Measurements from ENCODE around the gene STK11.
A peak's percentile ranks its signal among the peaks of the same experiment; 100 is the strongest.

Gene STK11

DNA sequence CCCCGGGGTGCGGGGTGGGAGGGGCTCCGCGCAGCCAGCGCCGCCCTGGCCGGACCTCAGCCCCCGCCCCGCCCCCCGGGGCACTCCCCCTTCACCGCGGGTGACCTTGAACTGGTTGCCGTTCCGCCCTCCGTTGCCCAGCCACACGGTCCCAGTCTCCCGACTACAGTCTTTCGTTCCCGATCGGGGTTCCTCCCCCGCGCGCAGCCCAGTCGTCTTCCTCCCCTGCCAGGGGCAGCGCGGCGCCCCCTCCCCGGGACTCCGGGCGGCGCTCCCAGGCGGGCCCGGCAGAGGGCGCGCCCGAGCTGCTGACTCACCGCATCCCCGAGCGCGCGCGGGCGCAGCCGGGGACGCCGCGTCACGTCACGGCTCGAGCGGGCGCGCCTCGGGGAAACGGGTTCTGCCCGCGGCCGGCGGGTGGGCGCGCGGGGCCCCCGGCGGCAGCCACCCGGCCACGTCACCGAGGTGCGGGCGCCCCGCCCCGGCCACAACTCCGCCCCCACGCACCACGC, 43.3 kb downstream of the STK11 start:
- Histone ChIP-seq H3K4me3 (IDR thresholded peaks at IDR 0.05; ENCODE audit: insufficient read depth, low read depth, low read length) (no peak overlapping the region), H3K36me3 (ENCODE audit: insufficient read depth) (no peaks in the 10 kb centered on the region), H3K27me3 (ENCODE audit: insufficient read depth, low read depth) (no peaks in the 10 kb centered on the region), H3K4me2 (peak overlapping the region; percentile 29; the same call in 1 of the 2 replicates), H3K4me1 (ENCODE audit: low read depth, poor library complexity, severe bottlenecking) (peaks cover 21% of the 10 kb centered on the region), H3K79me2 (ENCODE audit: insufficient read depth, low read depth) (no peaks in the 10 kb centered on the region), H3K27ac (peak overlapping the region; percentile 91), H4K20me1 (ENCODE audit: insufficient read depth) (no peaks in the 10 kb centered on the region), H3K9ac (peak overlapping the region; percentile 87), H2AFZ (ENCODE audit: low read depth) (peak overlapping the region; percentile 47; the same call in 1 of the 2 replicates)
- TF ChIP-seq, protein P1, sequence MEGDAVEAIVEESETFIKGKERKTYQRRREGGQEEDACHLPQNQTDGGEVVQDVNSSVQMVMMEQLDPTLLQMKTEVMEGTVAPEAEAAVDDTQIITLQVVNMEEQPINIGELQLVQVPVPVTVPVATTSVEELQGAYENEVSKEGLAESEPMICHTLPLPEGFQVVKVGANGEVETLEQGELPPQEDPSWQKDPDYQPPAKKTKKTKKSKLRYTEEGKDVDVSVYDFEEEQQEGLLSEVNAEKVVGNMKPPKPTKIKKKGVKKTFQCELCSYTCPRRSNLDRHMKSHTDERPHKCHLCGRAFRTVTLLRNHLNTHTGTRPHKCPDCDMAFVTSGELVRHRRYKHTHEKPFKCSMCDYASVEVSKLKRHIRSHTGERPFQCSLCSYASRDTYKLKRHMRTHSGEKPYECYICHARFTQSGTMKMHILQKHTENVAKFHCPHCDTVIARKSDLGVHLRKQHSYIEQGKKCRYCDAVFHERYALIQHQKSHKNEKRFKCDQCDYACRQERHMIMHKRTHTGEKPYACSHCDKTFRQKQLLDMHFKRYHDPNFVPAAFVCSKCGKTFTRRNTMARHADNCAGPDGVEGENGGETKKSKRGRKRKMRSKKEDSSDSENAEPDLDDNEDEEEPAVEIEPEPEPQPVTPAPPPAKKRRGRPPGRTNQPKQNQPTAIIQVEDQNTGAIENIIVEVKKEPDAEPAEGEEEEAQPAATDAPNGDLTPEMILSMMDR (conservative IDR thresholded peaks at IDR 0.05; ENCODE audit: low read depth, low read length) = peak; percentile 76

DNA sequence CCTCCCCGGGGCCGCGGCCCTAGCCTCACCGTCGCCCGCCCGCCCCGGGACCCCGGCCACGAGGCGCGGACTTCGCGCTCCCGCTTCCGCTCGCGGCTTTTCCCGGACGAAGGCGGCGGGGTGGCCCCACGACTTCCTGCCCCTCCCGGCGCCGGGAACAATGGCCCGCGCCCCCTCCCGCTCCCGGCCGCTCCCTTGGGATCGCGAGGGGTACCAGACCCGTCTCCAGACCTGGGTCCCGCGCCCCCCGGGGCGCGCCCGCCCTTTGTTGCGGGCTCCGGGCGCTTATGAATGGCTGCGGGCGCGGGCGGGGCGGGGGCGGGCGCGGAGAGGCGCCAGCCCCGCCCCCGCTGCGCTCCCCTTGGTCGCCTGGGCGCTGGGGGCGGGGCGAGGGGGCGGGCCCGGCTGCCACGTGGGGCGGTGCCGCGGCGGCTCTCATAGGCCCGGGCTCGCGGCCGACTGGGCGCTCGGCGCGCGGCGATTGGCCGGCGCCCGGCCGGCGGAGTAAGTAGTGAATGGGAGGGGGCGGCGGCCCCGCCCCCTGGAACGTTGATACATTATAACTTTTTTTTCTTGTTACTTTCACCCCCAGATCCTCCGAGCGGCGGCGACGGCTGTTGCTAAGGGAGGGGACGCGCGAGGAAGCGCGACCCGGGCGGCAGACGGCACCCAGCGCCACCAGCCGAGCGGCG, 43.9 kb downstream of the STK11 start:
- Histone ChIP-seq H3K27me3 (ENCODE audit: insufficient read depth, low read depth) (no peaks in the 10 kb centered on the region), H3K79me2 (ENCODE audit: insufficient read depth, low read depth) (no peaks in the 10 kb centered on the region), H3K4me3 (IDR thresholded peaks at IDR 0.05; ENCODE audit: insufficient read depth, low read depth, low read length) (no peak overlapping the region), H2AFZ (ENCODE audit: low read depth) (no peak overlapping the region), H3K9ac (peak overlapping the region; percentile 87), H4K20me1 (ENCODE audit: insufficient read depth) (no peaks in the 10 kb centered on the region), H3K4me1 (ENCODE audit: low read depth, poor library complexity, severe bottlenecking) (peaks cover 17% of the 10 kb centered on the region), H3K36me3 (ENCODE audit: insufficient read depth) (no peaks in the 10 kb centered on the region), H3K27ac (peak overlapping the region; percentile 91), H3K4me2 (peak overlapping the region; percentile 68)
- TF ChIP-seq, protein P1 (conservative IDR thresholded peaks at IDR 0.05; ENCODE audit: low read depth, low read length) = no peak

DNA sequence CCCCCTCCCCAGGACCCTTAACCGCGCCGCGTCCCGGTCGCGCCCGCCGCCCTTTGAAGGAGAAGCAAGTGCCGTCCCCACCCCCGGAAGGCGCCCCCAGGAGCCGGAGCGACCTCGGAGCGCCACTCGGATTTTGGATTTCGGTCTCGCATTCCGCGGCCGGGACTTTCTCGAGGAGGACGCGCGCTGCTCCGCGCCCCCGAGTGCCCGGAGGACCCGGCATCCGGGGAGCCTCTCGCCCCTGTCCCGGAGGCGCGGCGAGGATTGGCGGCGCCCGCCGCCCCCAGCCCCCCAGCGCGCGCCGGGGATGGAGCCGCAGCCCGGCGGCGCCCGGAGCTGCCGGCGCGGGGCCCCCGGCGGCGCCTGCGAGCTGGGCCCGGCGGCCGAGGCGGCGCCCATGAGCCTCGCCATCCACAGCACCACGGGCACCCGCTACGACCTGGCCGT, 44.4 kb downstream of the STK11 start:
- no peaks in the 10 kb centered on the region for H3K79me2 ChIP-seq (ENCODE audit: insufficient read depth, low read depth)
- no peak overlapping the region for H2AFZ ChIP-seq (ENCODE audit: low read depth)
- peak overlapping the region; percentile 35; the same call in 1 of the 2 replicates for H3K9ac ChIP-seq
- no peak overlapping the region for H3K4me3 ChIP-seq (IDR thresholded peaks at IDR 0.05; ENCODE audit: insufficient read depth, low read depth, low read length)
- H3K4me1 ChIP-seq (ENCODE audit: low read depth, poor library complexity, severe bottlenecking) = peaks cover 11% of the 10 kb centered on the region
- H3K27me3 ChIP-seq (ENCODE audit: insufficient read depth, low read depth) = no peaks in the 10 kb centered on the region
- TF ChIP-seq, protein P1 (conservative IDR thresholded peaks at IDR 0.05; ENCODE audit: low read depth, low read length) = no peak
- peak overlapping the region; percentile 68 for H3K4me2 ChIP-seq
- H3K36me3 ChIP-seq (ENCODE audit: insufficient read depth) = no peaks in the 10 kb centered on the region; the same call in 1 of the 2 replicates
- no peak overlapping the region for H3K27ac ChIP-seq
- H4K20me1 ChIP-seq (ENCODE audit: insufficient read depth) = no peaks in the 10 kb centered on the region

DNA sequence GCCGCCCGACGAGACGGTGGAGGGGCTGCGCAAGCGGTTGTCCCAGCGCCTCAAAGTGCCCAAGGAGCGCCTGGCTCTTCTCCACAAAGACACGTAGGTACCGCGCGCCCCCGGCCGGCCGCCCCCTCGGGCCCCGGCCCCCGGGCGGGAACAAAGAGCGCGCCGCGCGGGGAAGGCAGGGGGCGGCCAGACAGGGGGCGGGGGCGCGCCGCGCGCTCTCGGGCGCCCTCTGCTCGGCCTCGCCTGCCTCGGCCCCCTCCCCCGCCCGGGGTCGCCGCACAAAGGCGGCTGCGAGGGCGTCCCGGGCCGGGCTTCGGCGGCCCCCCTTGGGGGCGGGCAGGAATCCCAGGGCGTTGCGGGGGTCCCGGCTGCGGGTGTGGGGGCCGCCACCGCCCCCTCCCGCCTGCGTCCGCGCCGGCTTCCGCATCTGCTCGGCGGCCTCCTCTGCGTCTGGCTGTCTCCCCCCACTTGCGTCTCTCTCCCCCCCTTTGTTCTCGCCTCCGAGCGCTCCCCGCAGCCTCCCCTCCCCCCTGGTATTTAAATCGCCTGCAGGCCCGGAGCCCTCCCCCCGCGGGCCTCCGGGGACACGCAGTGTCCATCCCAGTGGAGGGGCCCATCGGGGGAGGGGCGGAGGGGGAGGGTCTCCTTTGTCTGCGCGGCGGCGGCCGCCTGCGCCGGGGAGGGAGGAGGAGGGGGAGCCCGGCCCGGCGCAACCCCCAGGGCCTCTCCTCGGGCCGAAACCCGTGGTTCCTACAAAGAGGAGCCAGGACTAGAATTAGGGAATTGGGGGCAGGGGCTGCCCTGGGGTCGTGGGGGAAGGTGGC, 45.1 kb downstream of the STK11 start:
- H4K20me1 ChIP-seq (ENCODE audit: insufficient read depth) = no peaks in the 10 kb centered on the region
- TF ChIP-seq, protein P1 (conservative IDR thresholded peaks at IDR 0.05; ENCODE audit: low read depth, low read length) = no peak
- no peaks in the 10 kb centered on the region for H3K27me3 ChIP-seq (ENCODE audit: insufficient read depth, low read depth)
- H3K36me3 ChIP-seq (ENCODE audit: insufficient read depth) = no peaks in the 10 kb centered on the region; the same call in 1 of the 2 replicates
- H3K27ac ChIP-seq = no peak overlapping the region
- H3K4me3 ChIP-seq (IDR thresholded peaks at IDR 0.05; ENCODE audit: insufficient read depth, low read depth, low read length) = no peak overlapping the region
- H3K79me2 ChIP-seq (ENCODE audit: insufficient read depth, low read depth) = no peaks in the 10 kb centered on the region
- peaks cover 10% of the 10 kb centered on the region for H3K4me1 ChIP-seq (ENCODE audit: low read depth, poor library complexity, severe bottlenecking)
- H3K4me2 ChIP-seq = no peak overlapping the region
- H2AFZ ChIP-seq (ENCODE audit: low read depth) = no peak overlapping the region
- H3K9ac ChIP-seq = no peak overlapping the region
